Measurements from ENCODE around the gene EDDM13.

Gene EDDM13

GRCh38 chr19:56284746-56285145, 12.2 kb downstream of the EDDM13 start:
- no peak overlapping the region for H3K4me3 Mint-ChIP-seq
- H3K27me3 Mint-ChIP-seq (ENCODE audit: low read depth, poor library complexity) = no peaks in the 10 kb centered on the region
- H3K4me1 Mint-ChIP-seq = no peaks in the 10 kb centered on the region
- no peak for DNase-seq
- TF ChIP-seq, protein P1, sequence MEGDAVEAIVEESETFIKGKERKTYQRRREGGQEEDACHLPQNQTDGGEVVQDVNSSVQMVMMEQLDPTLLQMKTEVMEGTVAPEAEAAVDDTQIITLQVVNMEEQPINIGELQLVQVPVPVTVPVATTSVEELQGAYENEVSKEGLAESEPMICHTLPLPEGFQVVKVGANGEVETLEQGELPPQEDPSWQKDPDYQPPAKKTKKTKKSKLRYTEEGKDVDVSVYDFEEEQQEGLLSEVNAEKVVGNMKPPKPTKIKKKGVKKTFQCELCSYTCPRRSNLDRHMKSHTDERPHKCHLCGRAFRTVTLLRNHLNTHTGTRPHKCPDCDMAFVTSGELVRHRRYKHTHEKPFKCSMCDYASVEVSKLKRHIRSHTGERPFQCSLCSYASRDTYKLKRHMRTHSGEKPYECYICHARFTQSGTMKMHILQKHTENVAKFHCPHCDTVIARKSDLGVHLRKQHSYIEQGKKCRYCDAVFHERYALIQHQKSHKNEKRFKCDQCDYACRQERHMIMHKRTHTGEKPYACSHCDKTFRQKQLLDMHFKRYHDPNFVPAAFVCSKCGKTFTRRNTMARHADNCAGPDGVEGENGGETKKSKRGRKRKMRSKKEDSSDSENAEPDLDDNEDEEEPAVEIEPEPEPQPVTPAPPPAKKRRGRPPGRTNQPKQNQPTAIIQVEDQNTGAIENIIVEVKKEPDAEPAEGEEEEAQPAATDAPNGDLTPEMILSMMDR (IDR thresholded peaks at IDR 0.05) = no peak
- no peak overlapping the region for H3K27ac Mint-ChIP-seq
- H3K36me3 Mint-ChIP-seq (ENCODE audit: low read depth) = peaks cover 63% of the 10 kb centered on the region
- H3K9me3 Mint-ChIP-seq = peaks cover 44% of the 10 kb centered on the region

GRCh38 chr19:56290104-56290503, 17.6 kb downstream of the EDDM13 start:
- H3K4me3 Mint-ChIP-seq = no peak overlapping the region
- no peak for DNase-seq
- no peaks in the 10 kb centered on the region for H3K4me1 Mint-ChIP-seq
- H3K36me3 Mint-ChIP-seq (ENCODE audit: low read depth) = peaks cover 81% of the 10 kb centered on the region
- H3K27me3 Mint-ChIP-seq (ENCODE audit: low read depth, poor library complexity) = no peaks in the 10 kb centered on the region
- TF ChIP-seq, protein P1 (IDR thresholded peaks at IDR 0.05) = no peak
- no peak overlapping the region for H3K27ac Mint-ChIP-seq
- H3K9me3 Mint-ChIP-seq = peaks cover 61% of the 10 kb centered on the region

DNA sequence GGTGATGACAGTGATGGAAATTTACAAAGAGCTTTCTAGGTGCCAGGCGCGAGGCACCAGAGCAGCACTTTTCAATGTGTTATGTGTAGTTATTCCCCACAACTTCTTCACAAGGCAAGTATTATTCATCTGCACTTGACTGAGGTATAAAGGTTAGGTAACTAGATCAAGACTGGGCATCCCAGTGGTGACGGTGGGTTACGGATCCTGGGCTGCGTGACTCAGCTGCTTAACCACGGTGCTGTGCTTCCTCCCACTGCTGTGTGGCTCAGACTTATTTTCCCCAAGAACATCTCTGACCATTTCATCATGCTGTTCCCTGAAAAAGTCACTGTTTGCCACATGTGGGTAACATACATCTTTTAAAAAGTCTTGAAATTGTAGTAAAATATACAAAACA, 19.3 kb downstream of the EDDM13 start:
- Mint-ChIP-seq H3K9me3 (peaks cover 59% of the 10 kb centered on the region), H3K4me1 (no peaks in the 10 kb centered on the region), H3K27me3 (ENCODE audit: low read depth, poor library complexity) (peaks cover 2% of the 10 kb centered on the region), H3K36me3 (ENCODE audit: low read depth) (peaks cover 86% of the 10 kb centered on the region), H3K4me3 (no peak overlapping the region), H3K27ac (no peak overlapping the region)
- TF ChIP-seq, protein P1 (IDR thresholded peaks at IDR 0.05) = no peak
- DNase-seq = no peak

- Mint-ChIP-seq H3K27ac (no peak overlapping the region), H3K4me3 (no peak overlapping the region), H3K9me3 (peaks cover 50% of the 10 kb centered on the region), H3K36me3 (ENCODE audit: low read depth) (peaks cover 74% of the 10 kb centered on the region), H3K4me1 (no peaks in the 10 kb centered on the region), H3K27me3 (ENCODE audit: low read depth, poor library complexity) (peaks cover 3% of the 10 kb centered on the region)
- DNase-seq = no peak
- TF ChIP-seq, protein P1 (IDR thresholded peaks at IDR 0.05) = no peak
These were observed 22.0 kb downstream of the EDDM13 start for GRCh38 chr19:56294549-56294948.

- peaks cover 52% of the 10 kb centered on the region for H3K9me3 Mint-ChIP-seq
- H3K4me3 Mint-ChIP-seq = no peak overlapping the region
- peaks cover 3% of the 10 kb centered on the region for H3K27me3 Mint-ChIP-seq (ENCODE audit: low read depth, poor library complexity)
- peaks cover 74% of the 10 kb centered on the region for H3K36me3 Mint-ChIP-seq (ENCODE audit: low read depth)
- H3K4me1 Mint-ChIP-seq = no peaks in the 10 kb centered on the region
- no peak for DNase-seq
- TF ChIP-seq, protein P1 (IDR thresholded peaks at IDR 0.05) = no peak
- H3K27ac Mint-ChIP-seq = no peak overlapping the region
These were observed 23.2 kb downstream of the EDDM13 start for GRCh38 chr19:56295531-56296455.

- Mint-ChIP-seq H3K27ac (no peak overlapping the region), H3K36me3 (ENCODE audit: low read depth) (peaks cover 70% of the 10 kb centered on the region), H3K9me3 (peaks cover 47% of the 10 kb centered on the region), H3K4me1 (no peaks in the 10 kb centered on the region), H3K4me3 (no peak overlapping the region), H3K27me3 (ENCODE audit: low read depth, poor library complexity) (peaks cover 3% of the 10 kb centered on the region)
- TF ChIP-seq, protein P1 (IDR thresholded peaks at IDR 0.05) = no peak
- no peak for DNase-seq
These were observed 24.5 kb downstream of the EDDM13 start for GRCh38 chr19:56297010-56297409.

Data from nephron progenitor cell (in vitro differentiated cells).